ENCODE measurements around the gene NFATC2IP. TPM values are rescaled to one million over a fixed set of nuclear protein-coding genes. Genes with fewer than 3 reads are reported as not detected.
"Not testable (repeated sequence)": the region's sequence is repeated elsewhere in the genome, so short reads cannot be mapped to it uniquely, and the experiment has no call there.

NFATC2IP gene
- polyA plus RNA-seq, 1 donor (not counting 4 experiments of a cell fraction or from before 2014, with no cell fraction given): 56.5 TPM

DNA sequence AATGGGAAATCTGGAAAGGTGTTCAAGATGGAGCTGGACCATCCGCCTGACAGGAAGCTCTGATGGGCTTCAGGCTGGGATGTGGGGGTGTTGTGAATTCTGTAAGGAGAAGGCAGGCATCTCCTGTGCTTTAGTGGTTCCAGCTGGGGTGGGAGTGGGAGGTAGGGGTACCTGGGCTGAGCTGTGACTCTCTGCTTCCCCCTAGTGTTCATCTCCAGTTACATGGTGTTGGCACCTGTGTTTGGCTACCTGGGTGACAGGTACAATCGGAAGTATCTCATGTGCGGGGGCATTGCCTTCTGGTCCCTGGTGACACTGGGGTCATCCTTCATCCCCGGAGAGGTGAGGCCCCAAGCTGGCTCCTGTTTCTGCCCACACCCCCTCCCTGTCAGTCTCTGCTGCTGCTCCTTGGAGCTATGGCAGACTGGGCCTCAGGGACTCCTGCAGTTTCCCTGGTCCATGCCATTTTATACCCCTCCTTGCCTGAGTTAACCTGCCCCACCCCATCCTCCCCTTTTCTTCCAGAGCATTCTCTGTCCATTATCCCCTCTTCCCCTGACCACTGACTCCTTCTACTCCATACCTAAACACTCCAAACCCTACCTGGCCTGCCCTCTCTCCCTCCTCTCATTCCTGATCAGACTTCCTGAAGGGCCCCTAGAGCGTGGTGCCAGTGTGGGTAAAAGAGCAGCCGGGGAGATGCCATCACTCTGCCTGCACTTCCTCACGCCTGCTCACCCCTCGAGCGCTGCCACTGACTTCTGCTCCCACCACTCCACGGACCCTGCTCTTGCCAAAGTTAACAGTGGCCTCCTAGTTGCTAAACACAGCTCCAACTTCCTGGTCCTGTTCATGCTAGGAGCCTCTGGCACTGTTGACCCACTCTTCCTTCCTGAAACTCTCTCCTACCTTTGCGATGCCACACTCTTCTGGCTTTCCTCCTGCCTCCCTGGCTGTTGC, 27.2 kb downstream of the NFATC2IP start:
- H3K9ac ChIP-seq (ENCODE audit: control insufficient read depth, extremely low read depth, insufficient read depth, low read length): no peak overlapping the region
- no peak overlapping the region for H2AFZ ChIP-seq (ENCODE audit: control insufficient read depth, low read length)
- H3K9me1 ChIP-seq (ENCODE audit: control insufficient read depth, extremely low read depth, insufficient read depth, low read length): no peaks in the 10 kb centered on the region
- DNase-seq (ENCODE audit: low read depth, low spot score) (no peak), FAIRE-seq (no peak)
- H3K4me1 ChIP-seq (ENCODE audit: control insufficient read depth, extremely low read depth, insufficient read depth, low read length): peaks cover 8% of the 10 kb centered on the region
- dilution Hi-C loops (cut with MboI; ENCODE audit: extremely low pct_ligation_motif_present, low sequenced_read_pairs): no loop called here
- H3K27ac ChIP-seq (ENCODE audit: control insufficient read depth, insufficient read depth, low read length): no peak overlapping the region
- no peaks in the 10 kb centered on the region for H3K27me3 ChIP-seq (ENCODE audit: control insufficient read depth, extremely low read depth, insufficient read depth, low read length)
- H3K4me3 ChIP-seq (ENCODE audit: control insufficient read depth in 2 of 3, extremely low read depth in 1 of 3, insufficient read depth in 2 of 3, low read depth in 1 of 3, low read length in 3 of 3): no peak overlapping the region
- TF ChIP-seq, protein P1, sequence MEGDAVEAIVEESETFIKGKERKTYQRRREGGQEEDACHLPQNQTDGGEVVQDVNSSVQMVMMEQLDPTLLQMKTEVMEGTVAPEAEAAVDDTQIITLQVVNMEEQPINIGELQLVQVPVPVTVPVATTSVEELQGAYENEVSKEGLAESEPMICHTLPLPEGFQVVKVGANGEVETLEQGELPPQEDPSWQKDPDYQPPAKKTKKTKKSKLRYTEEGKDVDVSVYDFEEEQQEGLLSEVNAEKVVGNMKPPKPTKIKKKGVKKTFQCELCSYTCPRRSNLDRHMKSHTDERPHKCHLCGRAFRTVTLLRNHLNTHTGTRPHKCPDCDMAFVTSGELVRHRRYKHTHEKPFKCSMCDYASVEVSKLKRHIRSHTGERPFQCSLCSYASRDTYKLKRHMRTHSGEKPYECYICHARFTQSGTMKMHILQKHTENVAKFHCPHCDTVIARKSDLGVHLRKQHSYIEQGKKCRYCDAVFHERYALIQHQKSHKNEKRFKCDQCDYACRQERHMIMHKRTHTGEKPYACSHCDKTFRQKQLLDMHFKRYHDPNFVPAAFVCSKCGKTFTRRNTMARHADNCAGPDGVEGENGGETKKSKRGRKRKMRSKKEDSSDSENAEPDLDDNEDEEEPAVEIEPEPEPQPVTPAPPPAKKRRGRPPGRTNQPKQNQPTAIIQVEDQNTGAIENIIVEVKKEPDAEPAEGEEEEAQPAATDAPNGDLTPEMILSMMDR (optimal IDR thresholded peaks at IDR 0.05 in 1 of 3, IDR thresholded peaks at IDR 0.05 in 1 of 3, conservative IDR thresholded peaks at IDR 0.05 in 1 of 3; ENCODE audit: extremely low read depth in 1 of 3, insufficient read depth in 2 of 3, low read length in 3 of 3): peak; percentile 67 to 90 (median 90)
- no peak for TF ChIP-seq EZH2 (IDR thresholded peaks at IDR 0.05; ENCODE audit: low read length)
- H3K36me3 ChIP-seq (ENCODE audit: control insufficient read depth in 2 of 2, extremely low read depth in 1 of 2, insufficient read depth in 2 of 2, low read length in 2 of 2): peaks cover 22 to 25% of the 10 kb centered on the region in 2 experiments
- H3K4me2 ChIP-seq (ENCODE audit: control insufficient read depth, extremely low read depth, insufficient read depth, low read depth, low read length): no peak overlapping the region
- H3K9me3 ChIP-seq (ENCODE audit: control insufficient read depth, low read depth, low read length): no peaks in the 10 kb centered on the region
- H3K79me2 ChIP-seq (ENCODE audit: control insufficient read depth, insufficient read depth, low read length): peaks cover 20% of the 10 kb centered on the region
- no peaks in the 10 kb centered on the region for H4K20me1 ChIP-seq (ENCODE audit: control insufficient read depth, extremely low read depth, insufficient read depth, low read length)

DNA sequence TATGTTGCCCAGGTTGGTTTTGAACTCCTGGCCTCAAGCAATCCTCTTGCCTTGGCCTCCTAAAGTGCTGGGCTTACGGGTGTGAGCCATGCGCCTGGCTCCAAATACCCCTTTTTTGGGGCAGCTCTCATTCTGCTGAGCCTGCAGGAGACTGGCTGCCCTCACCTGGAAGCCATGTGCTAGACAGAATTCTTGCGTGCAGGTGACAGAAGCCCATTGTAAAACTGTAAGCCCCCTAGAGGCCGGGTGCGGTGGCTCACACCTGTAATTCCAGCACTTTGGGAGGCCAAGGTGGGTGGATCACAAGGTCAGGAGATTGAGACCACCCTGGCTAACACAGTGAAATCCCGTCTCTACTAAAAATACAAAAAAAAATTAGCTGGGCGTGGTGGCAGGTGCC, 29.6 kb downstream of the NFATC2IP start:
- H3K4me3 ChIP-seq (ENCODE audit: control insufficient read depth in 2 of 3, extremely low read depth in 1 of 3, insufficient read depth in 2 of 3, low read depth in 1 of 3, low read length in 3 of 3); DNase-seq (ENCODE audit: low read depth, low spot score); H2AFZ ChIP-seq (ENCODE audit: control insufficient read depth, low read length); H3K9me1 ChIP-seq (ENCODE audit: control insufficient read depth, extremely low read depth, insufficient read depth, low read length); H4K20me1 ChIP-seq (ENCODE audit: control insufficient read depth, extremely low read depth, insufficient read depth, low read length); dilution Hi-C loops (cut with MboI; ENCODE audit: extremely low pct_ligation_motif_present, low sequenced_read_pairs); FAIRE-seq; H3K4me2 ChIP-seq (ENCODE audit: control insufficient read depth, extremely low read depth, insufficient read depth, low read depth, low read length); H3K4me1 ChIP-seq (ENCODE audit: control insufficient read depth, extremely low read depth, insufficient read depth, low read length); H3K27me3 ChIP-seq (ENCODE audit: control insufficient read depth, extremely low read depth, insufficient read depth, low read length); H3K9me3 ChIP-seq (ENCODE audit: control insufficient read depth, low read depth, low read length); H3K27ac ChIP-seq (ENCODE audit: control insufficient read depth, insufficient read depth, low read length); H3K9ac ChIP-seq (ENCODE audit: control insufficient read depth, extremely low read depth, insufficient read depth, low read length): not testable (repeated sequence)
- peaks cover 26 to 32% of the 10 kb centered on the region in 2 experiments for H3K36me3 ChIP-seq (ENCODE audit: control insufficient read depth in 2 of 2, extremely low read depth in 1 of 2, insufficient read depth in 2 of 2, low read length in 2 of 2)
- peaks cover 15% of the 10 kb centered on the region for H3K79me2 ChIP-seq (ENCODE audit: control insufficient read depth, insufficient read depth, low read length)
